ENCODE results near the gene GLIPR1L1. TPM values are rescaled to one million over a fixed set of nuclear protein-coding genes. Genes with fewer than 3 reads are reported as not detected.

GLIPR1L1 gene
- not detected in 2 replicates for total RNA-seq

GRCh38 chr12:75334384-75335030 is at the start of gene GLIPR1L1:
GLIPR1L1 (plus strand) TSS chr12:75334670; CDS start chr12:75334729, 59 bp downstream.

GRCh38 chr12:75329918-75330826 is 4.3 kb upstream of the GLIPR1L1 start, which contains the start of gene CAPS2:
CAPS2 (minus strand) TSS chr12:75330324; CDS start chr12:75326498, 3,826 bp downstream.

GRCh38 chr12:75390899-75391538 is 56.5 kb downstream of the GLIPR1L1 start, which contains the start of gene GLIPR1L2:
GLIPR1L2 (plus strand) TSS chr12:75391089; CDS start chr12:75391117, 28 bp downstream.

Other genes starting within 250 kb of the GLIPR1L1 start
- not detected in 2 replicates for gene KCNC2, start 124.8 kb upstream of the GLIPR1L1 start, total RNA-seq
- gene CAPS2, start 4.3 kb upstream of the GLIPR1L1 start, total RNA-seq, result 1.8 and 2.4 TPM in 2 replicates
- 0.29 TPM in 1 of 2 replicates, not detected in the other for gene GLIPR1L2, start 56.4 kb downstream of the GLIPR1L1 start, total RNA-seq
- 29.5 and 150 TPM in 2 replicates for gene GLIPR1, start 146.1 kb downstream of the GLIPR1L1 start, total RNA-seq
- 31.1 and 48.5 TPM in 2 replicates for gene KRR1, start 176.9 kb downstream of the GLIPR1L1 start, total RNA-seq